HEK293 (cell line): ENCODE results near the gene GLT1D1.

Source experiments
- CTCF ChIA-PET: fragments of 350-600 bp; formaldehyde crosslinking; extraction: SDS; loops from one replicate; lab custom pipeline; 2021; ENCODE audit warnings: antibody characterized with exemption; lab: Yijun Ruan, JAX
- POLR2A ChIA-PET: fragments of 300-600 bp; formaldehyde crosslinking; extraction: SDS; loops from one replicate; lab custom pipeline; 2020; ENCODE audit warnings: antibody characterized with exemption, inconsistent platforms; lab: Yijun Ruan, JAX
- H3K27ac ChIP-seq: fragments of 200-500 bp; sonication (Bioruptor generic); 2 replicates; pipeline ENCODE4 v1.5.1; 2014; ENCODE audit warnings: low read depth, low read length, control low read depth, inconsistent platforms; ENCODE audit errors: extremely low read depth
- H3K36me3 ChIP-seq, 2 experiments: fragments of 200-500 bp in 1 of 2; sonication (Bioruptor generic) in 1 of 2; 1 replicate in 1 of 2; 2 replicates in 1 of 2; pipeline ENCODE4 v1.5.1; 2014 to 2017; ENCODE audit warnings: inconsistent platforms in 2 of 2, low read length in 2 of 2; ENCODE audit not compliant: control insufficient read depth in 2 of 2, insufficient read depth in 1 of 2
- H3K4me1 ChIP-seq: fragments of 200-500 bp; sonication (Bioruptor generic); 2 replicates; pipeline ENCODE4 v1.5.1; 2014; ENCODE audit warnings: mild to moderate bottlenecking, low read length, inconsistent platforms; ENCODE audit not compliant: control insufficient read depth, insufficient read depth
- H3K4me3 ChIP-seq: 2 replicates; pipeline ENCODE4 v1.5.1; 2011; ENCODE audit warnings: low read depth, mild to moderate bottlenecking, control low read depth, low read length, moderate library complexity
- H3K9me3 ChIP-seq: fragments of 200-500 bp; sonication (Bioruptor generic); 2 replicates; pipeline ENCODE4 v1.5.1; 2014; ENCODE audit warnings: low read depth, low read length, inconsistent platforms; ENCODE audit not compliant: control insufficient read depth, insufficient read depth
- SCRT1 ChIP-seq: fragments of 450-650 bp; formaldehyde crosslinking; IDR thresholded peaks from 2 replicates; pipeline ENCODE4 v1.5.1; 2016; ENCODE audit warnings: missing biosample characterization, missing genetic modification characterization, borderline replicate concordance
- ZBTB11 ChIP-seq: fragments of 450-650 bp; formaldehyde crosslinking; conservative IDR thresholded peaks from 2 replicates; pipeline ENCODE4 v1.5.1; 2016; ENCODE audit warnings: low read depth, missing biosample characterization, missing genetic modification characterization
- ZBTB17 ChIP-seq: fragments of 450-650 bp; formaldehyde crosslinking; IDR thresholded peaks from 2 replicates; pipeline ENCODE4 v1.5.1; 2016; ENCODE audit warnings: missing biosample characterization, missing genetic modification characterization
- ZBTB20 ChIP-seq: fragments of 450-650 bp; formaldehyde crosslinking; IDR thresholded peaks from 2 replicates; pipeline ENCODE4 v1.5.1; 2016; ENCODE audit warnings: missing biosample characterization, missing genetic modification characterization
- ZBTB49 ChIP-seq: fragments of 450-650 bp; formaldehyde crosslinking; IDR thresholded peaks from 2 replicates; pipeline ENCODE4 v1.5.1; 2016; ENCODE audit warnings: missing biosample characterization, missing genetic modification characterization, low read depth
- ZFHX2 ChIP-seq: fragments of 450-650 bp; formaldehyde crosslinking; conservative IDR thresholded peaks from 2 replicates; pipeline ENCODE4 v1.5.1; 2016; ENCODE audit warnings: missing biosample characterization, missing genetic modification characterization
- ZFP41 ChIP-seq: fragments of 450-650 bp; formaldehyde crosslinking; IDR thresholded peaks from 2 replicates; pipeline ENCODE4 v1.5.1; 2016; ENCODE audit warnings: missing biosample characterization, missing genetic modification characterization, borderline replicate concordance
- ZNF157 ChIP-seq: fragments of 450-650 bp; formaldehyde crosslinking; IDR thresholded peaks from 2 replicates; pipeline ENCODE4 v1.5.1; 2016; ENCODE audit warnings: missing biosample characterization, missing genetic modification characterization
- ZNF280C ChIP-seq: fragments of 450-650 bp; formaldehyde crosslinking; IDR thresholded peaks from 2 replicates; pipeline ENCODE4 v1.5.1; 2016; ENCODE audit warnings: missing biosample characterization, missing genetic modification characterization
- ZNF449 ChIP-seq: fragments of 450-650 bp; formaldehyde crosslinking; IDR thresholded peaks from 2 replicates; pipeline ENCODE4 v1.5.1; 2017; ENCODE audit warnings: missing biosample characterization, mild to moderate bottlenecking, missing genetic modification characterization, moderate library complexity
- ZNF510 ChIP-seq: fragments of 450-650 bp; formaldehyde crosslinking; IDR thresholded peaks from 2 replicates; pipeline ENCODE4 v1.5.1; 2018; ENCODE audit warnings: mild to moderate bottlenecking, missing genetic modification characterization, missing biosample characterization; ENCODE audit not compliant: insufficient replicate concordance
- ZNF529 ChIP-seq: fragments of 450-650 bp; formaldehyde crosslinking; IDR thresholded peaks from 2 replicates; pipeline ENCODE4 v1.5.1; 2017; ENCODE audit warnings: missing genetic modification characterization, missing biosample characterization; ENCODE audit not compliant: insufficient replicate concordance
- ZNF555 ChIP-seq: fragments of 450-650 bp; formaldehyde crosslinking; conservative IDR thresholded peaks from 2 replicates; pipeline ENCODE4 v1.5.1; 2017; ENCODE audit warnings: missing biosample characterization, mild to moderate bottlenecking, missing genetic modification characterization, inconsistent platforms
- ZNF621 ChIP-seq: fragments of 450-650 bp; formaldehyde crosslinking; IDR thresholded peaks from 2 replicates; pipeline ENCODE4 v1.5.1; 2017; ENCODE audit warnings: missing biosample characterization, missing genetic modification characterization
- ZNF629 ChIP-seq: fragments of 450-650 bp; formaldehyde crosslinking; IDR thresholded peaks from 2 replicates; pipeline ENCODE4 v1.5.1; 2017; ENCODE audit warnings: missing biosample characterization, missing genetic modification characterization
- ZNF639 ChIP-seq: fragments of 450-650 bp; formaldehyde crosslinking; IDR thresholded peaks from 2 replicates; pipeline ENCODE4 v1.5.1; 2016; ENCODE audit warnings: missing biosample characterization, missing genetic modification characterization
- ZNF768 ChIP-seq: fragments of 450-650 bp; formaldehyde crosslinking; IDR thresholded peaks from 2 replicates; pipeline ENCODE4 v1.5.1; 2018; ENCODE audit warnings: missing biosample characterization, mild to moderate bottlenecking, missing genetic modification characterization
- ZNF791 ChIP-seq: fragments of 450-650 bp; formaldehyde crosslinking; IDR thresholded peaks from 2 replicates; pipeline ENCODE4 v1.5.1; 2016; ENCODE audit warnings: missing biosample characterization, missing genetic modification characterization

Gene GLT1D1

GRCh38 chr12:128916425-128916824, 63.1 kb downstream of the GLT1D1 start:
- ChIA-PET CTCF (no interaction called here), POLR2A (no interaction called here)
- Histone ChIP-seq H3K27ac (no peak overlapping the region), H3K36me3 (no peaks in the 10 kb centered on the region), H3K9me3 (no peaks in the 10 kb centered on the region), H3K4me1 (no peaks in the 10 kb centered on the region), H3K4me3 (no peak overlapping the region)
- TF ChIP-seq ZNF639 (tag by site-specific recombination), result no peak
- no peak for TF ChIP-seq ZFP41 (tag by site-specific recombination)
- TF ChIP-seq ZNF529, result no peak
- TF ChIP-seq ZNF621, result no peak
- no peak for TF ChIP-seq ZNF510 (tag by site-specific recombination)
- TF ChIP-seq ZBTB20 (tag by site-specific recombination), result no peak
- TF ChIP-seq ZNF157 (tag by site-specific recombination), result no peak
- TF ChIP-seq ZFHX2 (tag by site-specific recombination), result no peak
- no peak for TF ChIP-seq ZNF555 (tag by site-specific recombination)
- TF ChIP-seq ZBTB49 (tag by site-specific recombination), result no peak

- H3K4me3 ChIP-seq, result no peak overlapping the region
- no peaks in the 10 kb centered on the region for H3K4me1 ChIP-seq
- no peak overlapping the region for H3K27ac ChIP-seq
- POLR2A ChIA-PET, result no interaction called here
- H3K9me3 ChIP-seq, result no peaks in the 10 kb centered on the region
- TF ChIP-seq ZNF449 (tag by site-specific recombination), result no peak
- no peak for TF ChIP-seq ZNF768 (tag by site-specific recombination)
- TF ChIP-seq SCRT1 (tag by site-specific recombination), result no peak
- no peak for TF ChIP-seq ZBTB11 (tag by site-specific recombination)
- no peak for TF ChIP-seq ZNF791 (tag by site-specific recombination)
- no peak for TF ChIP-seq ZNF629 (tag by site-specific recombination)
- TF ChIP-seq ZNF280C (tag by site-specific recombination), result no peak
- TF ChIP-seq ZBTB17 (tag by site-specific recombination), result no peak
- CTCF ChIA-PET, result no interaction called here
- H3K36me3 ChIP-seq, result no peaks in the 10 kb centered on the region
Measured at GRCh38 chr12:128918481-128919260, 65.4 kb downstream of the GLT1D1 start.
